PC-9 (cell line): ENCODE measurements around the gene FDX2. TPM values are rescaled to one million over a fixed set of nuclear protein-coding genes. Genes with fewer than 3 reads are reported as not detected.

Source experiments
- BruUV-seq: library from RNA; stranded (reverse); fragments of 400-500 nt; replicated peaks from 2 replicates; lab custom pipeline; 2021; lab: Mats Ljungman, UMichigan
- CTCF ChIA-PET: fragments of 300-600 bp; sonication (Branson Sonifier 250); formaldehyde crosslinking; loops from one replicate; lab custom pipeline; 2022; ENCODE audit warnings: antibody characterized with exemption; lab: Charles Lee
- POLR2A ChIA-PET: fragments of 300-600 bp; sonication (Branson Sonifier 250); formaldehyde crosslinking; loops from one replicate; lab custom pipeline; 2022; ENCODE audit warnings: antibody characterized with exemption; ENCODE audit not compliant: unreplicated experiment; lab: Charles Lee
- DNase-seq, 2 experiments: peaks; one replicate each; pipeline versions ENCODE4 v3.0.0 to v3.0.0-alpha.2; 2015 to 2022; ENCODE audit warnings: mixed read lengths in 1 of 2
- H2AFZ ChIP-seq: fragments of 200-600 bp; sonication (generic); 2 replicates; pipeline ENCODE4 v1.8.1; 2017; ENCODE audit warnings: antibody characterized with exemption
- H3F3A ChIP-seq: fragments of 200-600 bp; sonication (generic); 2 replicates; pipeline ENCODE4 v1.8.1; 2017; ENCODE audit warnings: antibody characterized with exemption, mild to moderate bottlenecking, low read depth; ENCODE audit not compliant: insufficient read depth
- H3K27ac ChIP-seq: fragments of 200-600 bp; sonication (generic); 2 replicates; pipeline ENCODE4 v1.6.1; 2016; ENCODE audit warnings: mixed run types
- H3K27me3 ChIP-seq: fragments of 200-600 bp; sonication (generic); 2 replicates; pipeline ENCODE4 v1.6.1; 2016; ENCODE audit warnings: low read depth, mixed run types; ENCODE audit not compliant: insufficient read depth
- H3K36me3 ChIP-seq: fragments of 200-600 bp; sonication (generic); 2 replicates; pipeline ENCODE4 v1.6.1; 2016; ENCODE audit warnings: low read depth, mixed run types
- H3K4me1 ChIP-seq: fragments of 200-600 bp; sonication (generic); replicated peaks from 2 replicates; pipeline ENCODE4 v1.6.1; 2016; ENCODE audit warnings: mixed run types; ENCODE audit not compliant: insufficient read depth
- H3K4me2 ChIP-seq: fragments of 200-600 bp; sonication (generic); 2 replicates; pipeline ENCODE4 v1.6.1; 2017; ENCODE audit warnings: mixed run types
- H3K4me3 ChIP-seq: fragments of 200-600 bp; sonication (generic); 2 replicates; pipeline ENCODE4 v1.6.1; 2016; ENCODE audit warnings: mixed run types
- H3K79me2 ChIP-seq: fragments of 200-600 bp; sonication (generic); 2 replicates; pipeline ENCODE4 v1.6.1; 2017; ENCODE audit warnings: low read depth, mixed run types
- H3K9me2 ChIP-seq: fragments of 200-600 bp; sonication (generic); 2 replicates; pipeline ENCODE4 v1.8.1; 2017; ENCODE audit warnings: mild to moderate bottlenecking; ENCODE audit not compliant: insufficient read depth
- H3K9me3 ChIP-seq: fragments of 200-600 bp; sonication (generic); 2 replicates; pipeline ENCODE4 v1.8.1; 2016; ENCODE audit warnings: low read depth; ENCODE audit not compliant: insufficient read depth
- H4K20me1 ChIP-seq: fragments of 200-600 bp; sonication (generic); 2 replicates; pipeline ENCODE4 v1.8.1; 2017; ENCODE audit not compliant: insufficient read depth
- EZH2 ChIP-seq: fragments of 200-600 bp; sonication (generic); IDR thresholded peaks from 2 replicates; pipeline ENCODE4 v1.8.0; 2017; ENCODE audit warnings: antibody characterized with exemption, low read depth
- intact Hi-C: fragments of 100-400 bp; cut with micrococcal nuclease; formaldehyde crosslinking; loops from one replicate; pipeline ENCODE4 v1.10.0; 2022; ENCODE audit not compliant: unreplicated experiment
- total RNA-seq: library from RNA; stranded (reverse); gene quantifications from 2 replicates; pipeline ENCODE4 v1.2.3, GENCODE V29; 2021
- TF ChIP-seq, protein P1 (sequence below): fragments of 200-600 bp; sonication (generic); conservative IDR thresholded peaks from 2 replicates; pipeline ENCODE4 v1.6.1; 2017; ENCODE audit warnings: mixed run types, antibody characterized with exemption, mild to moderate bottlenecking, moderate library complexity

The FDX2 gene
- total RNA-seq, 1 experiment from 2014 or later = 23.1 TPM

DNA sequence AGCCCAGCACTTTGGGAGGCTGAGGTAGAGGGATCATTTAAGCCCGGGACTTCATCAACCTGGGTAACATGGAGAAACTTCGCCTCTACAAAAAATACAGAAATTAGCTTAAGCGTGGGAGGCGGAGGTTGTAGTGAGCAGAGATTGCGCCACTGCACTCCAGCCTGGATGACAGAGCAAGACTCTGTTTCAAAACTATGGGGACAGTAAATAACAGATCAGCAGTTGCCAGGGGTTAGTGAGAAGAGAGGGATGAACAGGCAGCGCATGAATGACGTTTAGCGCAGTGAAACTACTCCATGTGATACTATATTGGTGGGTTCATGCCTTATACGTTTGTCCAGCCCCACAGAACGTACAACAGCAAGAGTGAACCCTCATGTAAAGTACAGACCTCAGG is 30.7 kb upstream of the FDX2 start:
- DNase-seq = no peak
- H3K9me2 ChIP-seq = no peaks in the 10 kb centered on the region
- peaks cover 13% of the 10 kb centered on the region; the same call in 1 of the 2 replicates for H3F3A ChIP-seq
- no peak overlapping the region for H2AFZ ChIP-seq
- BruUV-seq = no TSS peak
- no peaks in the 10 kb centered on the region for H3K4me1 ChIP-seq
- ChIA-PET CTCF (interaction anchor here (0.7 kb wide), 1 partner anchor 36 kb away, joined by 3 read pairs; no protein-coding TSS in a partner anchor), POLR2A (no interaction called here)
- H3K27ac ChIP-seq = no peak overlapping the region
- no peaks in the 10 kb centered on the region for H3K27me3 ChIP-seq
- no peak for TF ChIP-seq EZH2
- TF ChIP-seq, protein P1, sequence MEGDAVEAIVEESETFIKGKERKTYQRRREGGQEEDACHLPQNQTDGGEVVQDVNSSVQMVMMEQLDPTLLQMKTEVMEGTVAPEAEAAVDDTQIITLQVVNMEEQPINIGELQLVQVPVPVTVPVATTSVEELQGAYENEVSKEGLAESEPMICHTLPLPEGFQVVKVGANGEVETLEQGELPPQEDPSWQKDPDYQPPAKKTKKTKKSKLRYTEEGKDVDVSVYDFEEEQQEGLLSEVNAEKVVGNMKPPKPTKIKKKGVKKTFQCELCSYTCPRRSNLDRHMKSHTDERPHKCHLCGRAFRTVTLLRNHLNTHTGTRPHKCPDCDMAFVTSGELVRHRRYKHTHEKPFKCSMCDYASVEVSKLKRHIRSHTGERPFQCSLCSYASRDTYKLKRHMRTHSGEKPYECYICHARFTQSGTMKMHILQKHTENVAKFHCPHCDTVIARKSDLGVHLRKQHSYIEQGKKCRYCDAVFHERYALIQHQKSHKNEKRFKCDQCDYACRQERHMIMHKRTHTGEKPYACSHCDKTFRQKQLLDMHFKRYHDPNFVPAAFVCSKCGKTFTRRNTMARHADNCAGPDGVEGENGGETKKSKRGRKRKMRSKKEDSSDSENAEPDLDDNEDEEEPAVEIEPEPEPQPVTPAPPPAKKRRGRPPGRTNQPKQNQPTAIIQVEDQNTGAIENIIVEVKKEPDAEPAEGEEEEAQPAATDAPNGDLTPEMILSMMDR = no peak
- no peak overlapping the region for H3K4me3 ChIP-seq
- H3K4me2 ChIP-seq = no peak overlapping the region
- no peaks in the 10 kb centered on the region for H3K79me2 ChIP-seq
- no peaks in the 10 kb centered on the region for H4K20me1 ChIP-seq
- intact Hi-C loops = no loop called here
- H3K36me3 ChIP-seq = no peaks in the 10 kb centered on the region
- no peaks in the 10 kb centered on the region for H3K9me3 ChIP-seq

DNA sequence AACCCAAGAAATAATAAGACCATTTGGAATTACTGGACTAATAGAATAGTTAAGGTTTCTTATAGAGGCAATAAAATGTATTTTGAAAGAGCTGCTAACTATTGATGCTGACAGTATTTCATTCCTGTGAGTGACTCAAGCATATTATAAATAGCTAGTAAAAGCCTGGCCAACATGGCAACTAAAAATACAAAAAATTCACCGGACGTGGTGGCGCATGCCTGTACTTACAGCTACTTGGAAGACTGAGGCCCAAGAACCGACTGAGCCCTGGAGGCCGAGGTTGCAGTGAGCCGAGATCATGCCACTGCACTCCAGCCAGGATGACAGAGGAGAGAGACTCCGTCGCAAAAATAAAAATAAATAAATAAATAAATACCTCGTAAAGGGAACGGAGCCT is 29.0 kb upstream of the FDX2 start:
- ChIA-PET POLR2A (interaction anchor here (0.6 kb wide), 1 partner anchor 231 kb away, joined by 6 read pairs; no protein-coding TSS in a partner anchor), CTCF (no interaction called here)
- H3K9me3 ChIP-seq = no peaks in the 10 kb centered on the region
- H3K27me3 ChIP-seq = no peaks in the 10 kb centered on the region
- no peak overlapping the region for H3K4me3 ChIP-seq
- H3K4me2 ChIP-seq = no peak overlapping the region
- no peaks in the 10 kb centered on the region for H3K4me1 ChIP-seq
- DNase-seq = no peak
- no peak overlapping the region for H3K27ac ChIP-seq
- no peaks in the 10 kb centered on the region for H3K9me2 ChIP-seq
- TF ChIP-seq, protein P1 = no peak
- TF ChIP-seq EZH2 = no peak
- intact Hi-C loops = no loop called here
- no peaks in the 10 kb centered on the region for H3K79me2 ChIP-seq
- no peaks in the 10 kb centered on the region for H3K36me3 ChIP-seq
- no peak overlapping the region for H2AFZ ChIP-seq
- no TSS peak for BruUV-seq
- H3F3A ChIP-seq = peaks cover 8% of the 10 kb centered on the region; the same call in 1 of the 2 replicates
- no peaks in the 10 kb centered on the region for H4K20me1 ChIP-seq

DNA sequence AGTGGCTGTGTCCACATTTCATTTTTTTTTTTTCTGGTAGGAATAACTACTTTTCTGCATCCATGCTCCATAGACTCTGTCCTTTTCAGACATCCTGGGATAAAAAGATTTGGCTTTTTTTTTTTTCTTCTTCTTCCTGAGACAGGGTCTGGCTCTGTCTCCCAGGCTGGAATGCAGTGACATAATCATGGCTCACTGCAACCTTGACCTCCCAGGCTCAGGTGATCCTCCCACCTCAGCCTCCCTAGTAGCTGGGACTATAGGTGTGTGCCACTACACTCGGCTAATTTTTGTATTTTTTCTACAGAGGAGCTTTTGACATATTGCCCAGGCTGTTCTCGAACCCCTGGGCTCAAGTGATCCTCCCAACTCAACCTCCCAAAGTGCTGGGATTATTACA is 27.7 kb upstream of the FDX2 start:
- Histone ChIP-seq H3K4me2 (no peak overlapping the region), H2AFZ (no peak overlapping the region), H3K36me3 (no peaks in the 10 kb centered on the region), H3K27me3 (no peaks in the 10 kb centered on the region), H3K9me3 (no peaks in the 10 kb centered on the region), H3K4me1 (no peaks in the 10 kb centered on the region), H3K9me2 (no peaks in the 10 kb centered on the region), H3F3A (peaks cover 6% of the 10 kb centered on the region; the same call in 1 of the 2 replicates), H3K4me3 (no peak overlapping the region), H3K79me2 (no peaks in the 10 kb centered on the region), H3K27ac (no peak overlapping the region), H4K20me1 (no peaks in the 10 kb centered on the region)
- intact Hi-C loops = no loop called here
- no peak for DNase-seq
- ChIA-PET POLR2A (interaction anchor here (0.6 kb wide), 1 partner anchor 226 kb away, joined by 6 read pairs; no protein-coding TSS in a partner anchor), CTCF (interaction anchor here (0.6 kb wide), 1 partner anchor 43 kb away, joined by 3 read pairs; no protein-coding TSS in a partner anchor)
- TF ChIP-seq, protein P1 = no peak
- no peak for TF ChIP-seq EZH2
- BruUV-seq = no TSS peak
